Activated CD4-positive, alpha-beta T cell treated with anti-CD3 and anti-CD28 coated beads, Interleukin-2, amount 50 U/mL, for 16 hours (primary cell): ENCODE results near the gene CSRP2.

ENCODE experiments used
- DNase-seq: peaks from one replicate; pipeline ENCODE4 v3.0.0-alpha.2; 2020

The CSRP2 gene

GRCh38 chr12:76878899-76879709, at the start of gene CSRP2:
TSS of gene CSRP2 (minus strand) at chr12:76879019. CDS start at chr12:76866260, 12,759 bp downstream.
- DNase-seq: peak; percentile 69

GRCh38 chr12:76927170-76927784, 48.5 kb upstream of the CSRP2 start:
- DNase-seq: peak; percentile 26

DNA sequence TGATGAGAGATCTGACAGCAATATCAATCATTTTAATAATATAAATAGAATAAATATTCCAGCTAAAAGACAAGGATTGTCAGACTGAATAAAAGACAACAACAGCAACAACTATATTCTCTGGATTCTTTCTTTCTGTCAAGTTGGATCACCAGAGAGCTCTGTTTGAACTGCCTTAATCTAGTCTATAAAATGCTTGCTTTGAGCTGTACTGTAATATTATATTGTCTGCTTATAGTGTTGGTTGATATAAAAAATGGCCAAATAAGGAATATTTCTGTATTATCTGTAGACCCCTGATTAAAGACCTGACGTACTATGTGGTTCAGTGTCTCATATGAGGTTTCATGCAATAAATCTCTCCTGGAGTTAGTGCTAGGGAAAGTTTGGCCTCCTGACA, 46.3 kb upstream of the CSRP2 start:
- no peak for DNase-seq

DNA sequence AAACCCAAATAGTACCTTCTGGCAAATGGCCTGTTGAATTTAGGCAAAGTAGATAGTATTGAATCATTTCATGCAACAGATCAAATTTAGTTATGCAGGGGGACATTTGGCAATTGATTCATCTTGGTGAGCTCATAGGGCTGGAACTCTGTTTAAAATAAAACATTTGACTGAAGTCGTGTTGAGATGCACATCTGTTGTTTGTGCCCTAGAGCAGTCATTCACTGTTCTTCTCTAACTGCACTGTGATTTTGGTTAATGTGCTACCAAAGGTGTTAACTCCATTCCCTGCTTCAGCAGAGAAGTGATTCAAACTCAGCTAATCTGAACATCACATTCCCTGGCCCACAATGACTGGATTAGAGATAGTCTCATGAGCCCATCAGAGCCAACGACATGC, 44.0 kb upstream of the CSRP2 start:
- no peak for DNase-seq

GRCh38 chr12:76921891-76922664, 43.3 kb upstream of the CSRP2 start:
- DNase-seq: no peak

DNA sequence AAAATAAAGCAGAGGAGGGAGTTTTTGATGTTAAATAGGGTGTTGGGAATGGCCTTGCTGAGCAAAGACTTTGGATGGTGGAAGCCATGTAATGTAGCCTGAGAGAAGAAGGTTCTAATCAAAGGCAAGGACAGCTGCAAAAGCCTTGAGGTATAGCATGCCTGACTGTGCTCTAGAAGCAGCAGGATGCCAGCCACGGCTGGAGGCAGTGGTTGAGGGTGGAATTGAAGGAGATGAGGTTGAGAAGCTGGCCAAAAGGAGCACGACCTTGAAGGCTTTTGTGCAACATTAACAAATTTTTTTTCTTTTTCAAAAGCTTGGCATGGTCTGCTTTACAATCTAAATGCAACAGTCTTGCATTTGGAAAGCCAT, 42.3 kb upstream of the CSRP2 start:
- DNase-seq: no peak

GRCh38 chr12:76920172-76921099, 41.6 kb upstream of the CSRP2 start:
- peak; percentile 7 for DNase-seq

GRCh38 chr12:76919383-76920171, 40.8 kb upstream of the CSRP2 start:
- DNase-seq: no peak

- DNase-seq: no peak
These were observed 37.3 kb upstream of the CSRP2 start for GRCh38 chr12:76916170-76916540.

DNA sequence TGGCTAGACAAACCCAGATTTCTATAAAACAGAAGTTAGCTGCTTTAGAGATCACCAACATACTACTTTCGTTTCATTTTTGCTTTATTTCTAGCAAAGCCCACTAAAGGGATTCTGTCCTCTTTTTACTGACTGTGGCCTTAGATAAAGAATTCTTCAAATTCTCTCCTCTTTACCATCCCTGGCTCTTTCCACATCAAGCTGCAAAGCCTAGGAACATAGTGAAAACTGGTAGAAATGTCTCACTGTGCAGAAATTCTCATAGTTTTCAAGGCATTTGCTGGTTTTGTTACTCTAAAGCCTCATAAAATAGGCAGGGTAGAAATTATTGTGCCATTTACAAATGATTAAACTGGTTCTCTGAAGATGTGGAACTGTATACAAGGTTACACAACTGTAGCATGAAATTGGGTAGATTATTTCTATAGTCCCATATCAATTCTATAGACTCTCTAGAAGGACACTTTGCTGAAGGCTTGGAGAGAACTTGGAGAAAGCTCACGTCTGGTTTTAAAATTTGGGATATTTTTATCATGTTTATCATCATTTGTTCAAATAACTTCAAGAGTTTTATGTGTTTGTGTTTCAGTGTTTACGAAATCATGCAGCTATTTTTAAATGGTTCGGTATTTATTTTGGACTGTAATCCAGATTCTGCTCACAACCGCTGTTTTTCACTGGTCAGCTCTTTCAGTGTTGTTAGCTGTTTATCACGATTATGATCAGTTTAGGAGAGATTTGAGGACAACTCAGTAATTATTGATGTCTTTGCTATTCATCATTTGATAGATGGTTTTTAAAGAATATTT, 36.7 kb upstream of the CSRP2 start:
- no peak for DNase-seq

DNA sequence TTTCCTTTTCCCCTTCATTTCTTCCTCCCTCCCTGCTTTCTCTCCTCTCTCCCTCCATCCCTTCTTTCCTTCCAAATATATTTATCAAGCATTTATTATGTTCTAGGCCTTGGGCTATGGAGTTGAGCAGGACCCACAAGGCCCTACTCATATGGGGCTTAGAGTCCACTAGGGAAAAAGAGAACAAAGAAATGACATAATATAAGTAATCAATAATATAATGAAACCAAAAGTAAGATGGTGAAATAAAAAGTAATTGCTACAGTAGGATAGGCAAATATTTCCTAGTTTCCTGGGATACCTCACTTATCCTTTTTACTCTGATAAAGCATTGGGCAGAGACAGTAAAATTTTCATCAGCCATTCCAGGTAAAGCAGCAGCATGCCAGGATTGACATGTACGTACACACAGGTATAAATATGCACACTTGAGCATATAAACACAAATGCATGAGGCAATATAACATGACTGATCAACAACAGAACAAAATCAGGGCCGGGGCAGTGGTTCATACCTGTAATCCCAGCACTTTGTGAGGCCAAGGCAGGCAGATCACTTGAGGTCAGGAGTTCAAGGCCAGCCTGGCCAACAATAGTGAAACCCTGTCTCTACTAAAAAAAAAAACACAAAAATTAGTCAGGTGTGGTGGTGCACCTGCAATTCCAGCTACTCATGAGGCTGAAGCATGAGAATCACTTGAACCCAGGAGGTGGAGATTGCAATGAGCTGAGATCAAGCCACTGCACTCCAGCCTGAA, 35.5 kb upstream of the CSRP2 start:
- DNase-seq: no peak

DNA sequence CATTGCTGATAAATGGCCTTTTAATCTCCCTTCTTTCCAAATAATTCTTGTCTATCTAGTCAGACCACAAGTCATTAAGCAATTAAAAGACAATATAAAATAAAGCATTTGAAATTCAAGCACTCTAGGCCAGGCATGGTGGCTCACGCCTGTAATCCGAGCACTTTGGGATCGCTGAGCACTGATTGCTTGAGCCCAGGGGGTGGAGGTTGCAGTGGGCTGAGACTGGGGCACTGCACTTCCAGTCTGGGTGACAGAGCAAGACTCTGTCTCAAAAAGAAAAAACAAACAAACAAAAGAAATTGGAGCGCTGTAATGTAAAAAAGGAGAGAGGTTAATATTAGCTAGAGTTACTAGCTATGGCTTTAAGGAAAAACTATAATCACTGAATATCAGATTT, 30.5 kb upstream of the CSRP2 start:
- DNase-seq: no peak

DNA sequence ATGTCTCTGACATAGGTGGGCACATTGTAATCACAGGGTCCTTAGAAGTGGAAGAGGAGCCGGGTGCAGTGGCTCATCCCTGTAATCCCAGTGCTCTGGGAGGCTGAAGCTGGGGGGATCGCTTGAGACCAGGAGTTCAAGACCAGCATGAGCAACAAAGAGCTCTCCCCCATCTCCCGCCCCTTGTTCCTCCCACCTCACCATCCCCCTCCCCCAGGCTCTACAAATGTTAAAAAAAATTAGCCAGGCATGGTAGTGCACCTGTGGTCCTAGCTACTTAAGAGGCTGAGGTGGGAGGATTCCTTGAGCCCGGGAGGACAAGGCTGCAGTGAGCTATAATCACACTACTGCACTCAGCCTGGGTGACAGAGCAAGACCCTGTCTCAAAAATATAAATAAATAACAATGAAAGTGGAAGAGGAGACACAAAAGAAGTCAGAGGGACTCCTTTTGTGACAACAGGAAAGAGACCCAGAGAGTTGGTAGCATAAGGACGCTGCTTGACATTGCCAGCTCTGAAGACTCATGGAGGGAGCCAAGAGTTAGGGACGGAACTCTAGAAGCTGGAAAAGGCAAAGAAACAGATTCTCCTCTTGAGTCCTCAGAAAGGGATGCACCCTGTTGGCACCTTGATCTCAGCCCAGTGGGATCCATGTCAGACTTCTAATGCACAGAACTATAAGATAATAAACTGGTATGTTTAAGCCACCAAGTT, 29.6 kb upstream of the CSRP2 start:
- no peak for DNase-seq

DNA sequence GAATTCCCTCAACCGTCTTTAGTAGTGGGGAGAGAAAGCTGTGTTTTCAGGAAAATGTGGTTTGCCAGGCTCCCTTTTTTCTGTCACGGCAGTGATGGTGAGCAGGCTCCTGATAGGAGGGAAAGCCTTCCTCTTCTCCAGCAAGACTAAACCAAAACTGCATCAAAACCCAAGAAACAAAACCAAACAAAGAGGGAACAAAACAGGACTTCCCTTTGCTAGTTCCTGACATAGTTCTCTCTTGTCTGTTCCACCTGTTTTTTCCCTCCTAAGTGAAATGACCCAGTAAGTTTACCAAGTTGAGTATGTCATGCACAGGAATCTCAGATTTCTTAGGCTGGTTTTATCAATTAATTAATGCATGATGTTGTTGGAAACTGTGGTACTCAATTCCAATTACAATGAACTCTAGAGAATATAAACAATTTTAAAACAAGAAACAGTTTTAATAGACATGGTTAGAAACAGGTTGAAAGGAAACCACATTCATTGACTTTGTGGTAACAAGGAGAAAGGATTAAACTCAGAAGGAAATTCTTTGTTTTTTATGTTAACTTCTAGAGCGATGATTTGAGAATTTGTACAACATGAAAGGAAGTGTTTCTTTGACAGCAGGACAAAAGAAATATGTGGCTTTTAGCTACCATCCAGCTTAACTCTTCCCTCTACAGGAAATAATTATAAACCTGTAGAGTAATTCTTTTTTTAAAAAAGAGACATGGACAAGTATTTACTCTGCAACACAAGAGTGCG, 23.0 kb upstream of the CSRP2 start:
- DNase-seq: no peak

DNA sequence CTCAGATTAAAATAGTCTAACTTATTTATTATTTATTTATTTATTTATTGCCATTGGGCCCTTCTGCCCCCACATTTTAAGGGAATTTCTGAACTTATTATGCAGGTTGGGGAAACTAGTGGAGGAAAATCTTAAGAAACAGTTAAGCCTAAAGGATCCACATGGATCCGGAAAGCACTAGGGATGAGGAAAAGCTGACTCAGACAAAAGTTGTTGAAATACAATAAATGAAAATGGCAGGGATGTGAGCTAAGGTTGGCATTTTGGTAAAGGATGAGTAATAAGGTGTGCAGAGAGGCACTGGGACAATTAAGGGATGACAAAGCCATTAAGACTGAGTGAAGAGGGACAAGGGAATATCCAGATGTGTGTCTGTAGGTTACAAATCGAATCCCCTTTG, 20.7 kb upstream of the CSRP2 start:
- DNase-seq: no peak

DNA sequence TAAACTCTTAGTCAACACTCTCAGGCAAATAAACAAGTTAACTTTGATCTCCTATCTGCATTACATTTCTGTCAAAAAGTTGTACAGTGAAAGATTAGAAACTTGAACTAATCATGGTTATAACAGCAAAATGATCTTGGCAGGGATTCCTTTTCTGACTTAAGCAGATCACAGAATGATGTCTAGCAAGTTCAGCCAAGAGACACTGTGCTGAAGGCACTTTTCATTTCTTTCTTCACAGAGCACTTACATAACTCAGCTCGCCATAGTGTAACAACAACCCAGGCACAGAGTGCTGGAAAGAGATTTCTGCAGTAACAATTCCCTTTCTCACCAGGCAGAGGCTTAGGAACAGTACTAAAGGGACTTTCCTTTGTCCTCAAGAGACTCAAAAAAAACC, 19.6 kb upstream of the CSRP2 start:
- no peak for DNase-seq

- no peak for DNase-seq
These were observed 17.5 kb upstream of the CSRP2 start for GRCh38 chr12:76896274-76896673.

DNA sequence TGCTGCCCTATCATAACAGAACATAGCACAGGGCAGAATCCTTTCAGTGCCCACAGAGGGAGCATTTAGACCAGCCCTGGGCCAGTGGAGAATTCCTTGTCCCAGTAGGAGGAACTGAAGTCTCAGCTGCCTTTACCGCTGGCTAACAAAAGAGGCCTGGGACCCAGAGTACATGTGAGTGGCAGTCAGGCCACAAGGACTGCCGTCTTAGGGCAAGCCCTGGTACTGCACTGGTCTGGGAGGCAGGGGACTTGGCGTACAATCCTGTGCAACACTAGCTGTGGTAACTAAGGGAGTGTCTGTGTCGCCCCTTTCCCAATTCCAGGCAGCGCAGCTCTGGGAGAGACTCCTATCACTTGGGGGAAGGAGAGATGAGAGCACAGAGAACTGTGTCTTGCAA, 17.0 kb upstream of the CSRP2 start:
- DNase-seq: no peak

DNA sequence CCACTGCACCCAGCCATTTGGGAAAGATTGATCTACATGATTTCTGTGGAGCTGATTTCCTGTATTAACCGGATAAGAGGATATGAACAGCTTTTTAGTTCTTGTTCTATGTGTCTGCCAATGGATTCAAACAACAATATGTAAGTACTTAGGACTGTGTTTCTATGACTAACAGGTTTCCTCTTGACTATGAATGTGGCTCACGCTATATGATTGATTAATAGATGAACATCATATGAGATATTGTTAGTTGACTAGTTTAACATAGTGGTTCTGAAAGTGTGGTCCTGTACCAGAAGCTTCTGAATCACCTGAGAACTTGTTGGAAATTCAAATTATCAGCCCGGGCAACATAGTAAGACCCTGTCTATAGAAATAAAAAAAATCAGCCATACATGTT, 12.8 kb upstream of the CSRP2 start:
- DNase-seq: no peak
